ENCODE data around the gene PDZRN4. TPM values are rescaled to one million over a fixed set of nuclear protein-coding genes. Genes with fewer than 3 reads are reported as not detected.
A peak's percentile ranks its signal among the peaks of the same experiment; 100 is the strongest.
"Not testable (repeated sequence)": the region's sequence is repeated elsewhere in the genome, so short reads cannot be mapped to it uniquely, and the experiment has no call there.

The PDZRN4 gene
- total RNA-seq, 2 donors from 2014 or later: 0.52 to 0.99 TPM

DNA sequence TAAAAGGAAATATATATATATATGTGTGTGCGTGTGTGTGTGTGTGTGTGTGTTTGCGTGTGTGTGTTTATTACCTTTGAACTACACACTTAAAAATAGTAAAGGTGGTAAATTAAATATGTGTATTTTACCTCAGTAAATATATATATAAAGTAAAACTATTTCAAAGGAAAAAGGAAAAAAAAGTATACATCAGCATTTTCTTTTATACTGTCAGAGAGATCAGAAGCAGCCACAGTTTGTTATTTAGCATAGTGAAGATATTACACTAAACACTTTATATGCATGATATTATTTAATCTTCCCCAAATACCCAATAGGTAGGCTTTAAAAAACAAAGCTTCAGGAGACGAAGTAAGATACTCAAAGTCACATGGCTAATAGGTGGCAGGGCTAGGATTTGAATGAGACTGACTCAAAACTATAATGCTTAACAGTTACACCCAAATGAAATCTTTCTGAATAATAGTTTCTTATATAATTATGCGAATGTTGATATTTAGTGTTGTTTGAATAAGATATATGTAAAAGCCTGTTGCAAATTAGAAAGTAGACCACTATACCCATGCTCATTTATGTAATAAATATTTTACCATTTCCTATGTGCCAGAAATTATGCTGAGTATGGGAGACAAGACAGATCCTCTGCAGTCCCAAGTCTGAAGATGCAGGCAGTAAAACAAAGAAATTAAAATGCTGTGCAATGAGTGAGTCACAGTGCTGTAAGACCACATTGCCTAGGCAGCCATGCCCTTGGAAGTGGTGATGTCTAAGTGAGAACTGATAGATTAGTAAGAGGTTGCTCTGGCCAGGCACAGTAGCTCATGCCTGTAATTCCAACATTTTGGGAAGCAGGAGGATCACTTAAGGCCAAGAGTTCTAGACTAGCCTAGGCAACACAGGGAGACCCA, 66.1 kb downstream of the PDZRN4 start:
- intact Hi-C loops (cut with DNase I): no loop called here
- no peak for TF ChIP-seq POLR2A (IDR thresholded peaks at IDR 0.05)
- TF ChIP-seq, protein P1, sequence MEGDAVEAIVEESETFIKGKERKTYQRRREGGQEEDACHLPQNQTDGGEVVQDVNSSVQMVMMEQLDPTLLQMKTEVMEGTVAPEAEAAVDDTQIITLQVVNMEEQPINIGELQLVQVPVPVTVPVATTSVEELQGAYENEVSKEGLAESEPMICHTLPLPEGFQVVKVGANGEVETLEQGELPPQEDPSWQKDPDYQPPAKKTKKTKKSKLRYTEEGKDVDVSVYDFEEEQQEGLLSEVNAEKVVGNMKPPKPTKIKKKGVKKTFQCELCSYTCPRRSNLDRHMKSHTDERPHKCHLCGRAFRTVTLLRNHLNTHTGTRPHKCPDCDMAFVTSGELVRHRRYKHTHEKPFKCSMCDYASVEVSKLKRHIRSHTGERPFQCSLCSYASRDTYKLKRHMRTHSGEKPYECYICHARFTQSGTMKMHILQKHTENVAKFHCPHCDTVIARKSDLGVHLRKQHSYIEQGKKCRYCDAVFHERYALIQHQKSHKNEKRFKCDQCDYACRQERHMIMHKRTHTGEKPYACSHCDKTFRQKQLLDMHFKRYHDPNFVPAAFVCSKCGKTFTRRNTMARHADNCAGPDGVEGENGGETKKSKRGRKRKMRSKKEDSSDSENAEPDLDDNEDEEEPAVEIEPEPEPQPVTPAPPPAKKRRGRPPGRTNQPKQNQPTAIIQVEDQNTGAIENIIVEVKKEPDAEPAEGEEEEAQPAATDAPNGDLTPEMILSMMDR (IDR thresholded peaks at IDR 0.05): no peak

DNA sequence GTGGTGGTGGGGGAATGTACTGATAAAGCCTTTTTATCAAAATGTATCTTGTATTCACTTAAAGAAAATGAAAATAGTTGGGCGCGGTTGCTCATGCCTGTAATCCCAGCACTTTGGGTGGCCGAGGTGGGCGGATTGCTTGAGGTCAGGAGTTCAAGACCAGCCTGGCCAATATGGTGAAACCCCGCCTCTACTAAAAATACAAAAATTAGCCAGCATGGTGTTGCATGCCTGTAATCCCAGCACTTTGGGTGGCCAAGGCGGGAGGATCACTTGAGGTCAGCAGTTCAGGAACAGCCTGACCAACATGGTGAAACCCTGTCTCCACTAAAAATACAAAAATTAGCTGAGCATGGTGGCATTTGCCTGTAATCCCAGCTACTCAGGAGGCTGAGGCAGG, 75.1 kb downstream of the PDZRN4 start:
- not testable (repeated sequence) for H3K36me3 ChIP-seq (replicated peaks in 1 of 2; ENCODE audit: insufficient read depth in 1 of 2, low read depth in 2 of 2); H3K27ac ChIP-seq; H3K4me1 ChIP-seq; ATAC-seq; DNase-seq; H3K9me3 ChIP-seq; H3K4me3 ChIP-seq; H3K27me3 ChIP-seq
- 63 to 66% methylated on average over 6 of the region's 6 CpGs for WGBS, 2 donors
- intact Hi-C loops (cut with DNase I): loop anchor here (10.0 kb wide), 1 partner anchor 772 kb away; no protein-coding TSS in a partner anchor

More for the DNA sequence above, 66.1 kb downstream of the PDZRN4 start:
- no peaks in the 10 kb centered on the region for H3K27me3 ChIP-seq
- H3K27ac ChIP-seq: no peak overlapping the region
- no peaks in the 10 kb centered on the region for H3K4me1 ChIP-seq
- no peak for DNase-seq
- H3K9me3 ChIP-seq: no peaks in the 10 kb centered on the region
- WGBS, 2 donors: 55 to 66% methylated on average over 4 of the region's 4 CpGs
- H3K4me3 ChIP-seq: no peak overlapping the region
- ATAC-seq: no peak
- no peaks in the 10 kb centered on the region for H3K36me3 ChIP-seq (replicated peaks in 1 of 2; ENCODE audit: insufficient read depth in 1 of 2, low read depth in 2 of 2)

DNA sequence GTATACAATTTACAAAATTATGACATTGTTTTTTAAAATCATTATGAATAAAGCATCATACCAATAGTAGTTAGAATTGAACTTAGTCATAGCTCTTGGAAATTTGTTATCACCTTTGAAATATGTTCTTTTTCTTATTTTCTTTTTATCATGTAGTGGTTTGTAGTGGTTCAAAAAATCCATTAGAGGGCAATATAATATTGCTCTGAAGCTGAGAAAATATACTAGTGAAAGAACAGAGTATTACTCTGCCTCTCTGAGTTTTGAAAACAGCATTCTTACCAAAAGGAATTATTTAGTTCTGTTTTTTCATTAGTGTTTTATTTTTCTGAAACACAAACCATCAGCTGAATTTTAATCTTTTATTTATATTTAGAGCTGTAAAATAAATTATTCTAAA, 76.2 kb downstream of the PDZRN4 start:
- TF ChIP-seq, protein P1 (IDR thresholded peaks at IDR 0.05): peak in 6 of 7 experiments; percentile 15 to 47 (median 44)
- no peak for TF ChIP-seq POLR2A (IDR thresholded peaks at IDR 0.05)
- no peaks in the 10 kb centered on the region for H3K4me1 ChIP-seq
- no peaks in the 10 kb centered on the region for H3K27me3 ChIP-seq
- no peaks in the 10 kb centered on the region for H3K9me3 ChIP-seq
- H3K4me3 ChIP-seq: no peak overlapping the region
- H3K27ac ChIP-seq: no peak overlapping the region
- ATAC-seq: no peak
- no peaks in the 10 kb centered on the region for H3K36me3 ChIP-seq (replicated peaks in 1 of 2; ENCODE audit: insufficient read depth in 1 of 2, low read depth in 2 of 2)
- intact Hi-C loops (cut with DNase I): loop anchor here (10.0 kb wide), 1 partner anchor 771 kb away; no protein-coding TSS in a partner anchor
- DNase-seq: no peak

DNA sequence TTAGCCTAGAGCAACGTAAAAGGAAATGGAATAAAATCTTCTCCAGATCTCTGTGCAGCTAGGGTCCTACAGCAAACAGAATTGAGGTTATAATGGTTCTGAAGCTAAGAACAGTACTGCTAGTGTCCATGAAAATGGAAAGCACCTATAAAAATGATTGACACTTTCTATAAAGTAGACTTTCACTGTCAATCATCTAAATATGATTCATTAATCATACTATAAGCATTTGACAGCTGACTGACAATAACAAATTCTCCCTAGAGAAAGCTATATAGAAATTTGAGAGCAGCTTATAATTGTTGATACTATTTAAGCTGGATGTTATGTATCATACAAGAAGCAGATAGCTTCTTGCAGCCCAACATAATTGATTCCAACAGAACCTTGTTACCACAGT, 80.9 kb downstream of the PDZRN4 start:
- H3K4me1 ChIP-seq: no peaks in the 10 kb centered on the region
- DNase-seq (no peak), ATAC-seq (no peak)
- no peak overlapping the region for H3K27ac ChIP-seq
- H3K36me3 ChIP-seq (replicated peaks in 1 of 2; ENCODE audit: insufficient read depth in 1 of 2, low read depth in 2 of 2): no peaks in the 10 kb centered on the region
- TF ChIP-seq POLR2A (IDR thresholded peaks at IDR 0.05): no peak
- TF ChIP-seq, protein P1 (IDR thresholded peaks at IDR 0.05): no peak
- WGBS, 2 donors: 69 to 75% methylated on average over 1 of the region's 1 CpG
- intact Hi-C loops (cut with DNase I): loop anchor here (10.0 kb wide), 1 partner anchor 766 kb away; no protein-coding TSS in a partner anchor
- H3K9me3 ChIP-seq: no peaks in the 10 kb centered on the region
- no peaks in the 10 kb centered on the region for H3K27me3 ChIP-seq
- H3K4me3 ChIP-seq: no peak overlapping the region

DNA sequence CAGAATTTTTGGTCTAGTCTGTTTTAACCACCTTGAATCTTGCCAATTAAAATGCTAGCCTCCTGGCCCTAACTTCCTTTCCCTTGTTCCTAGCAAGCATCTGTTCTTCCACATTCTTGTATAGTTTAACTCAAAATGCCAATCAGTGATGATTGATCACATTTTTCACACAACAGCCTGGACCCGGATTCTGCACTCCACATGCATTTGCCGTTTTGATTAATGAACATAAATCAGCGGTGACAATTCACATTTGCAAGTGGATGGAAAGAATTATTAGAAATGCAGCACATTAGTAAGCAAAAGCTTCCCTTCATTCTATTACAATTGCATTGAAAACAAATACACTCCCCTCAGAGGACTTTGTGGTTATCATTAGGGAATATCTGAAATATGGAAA, 83.4 kb downstream of the PDZRN4 start:
- intact Hi-C loops (cut with DNase I): no loop called here
- ATAC-seq: no peak

More for the DNA sequence above, 83.4 kb downstream of the PDZRN4 start:
- Histone ChIP-seq H3K36me3 (replicated peaks in 1 of 2; ENCODE audit: insufficient read depth in 1 of 2, low read depth in 2 of 2) (no peaks in the 10 kb centered on the region), H3K4me3 (no peak overlapping the region), H3K4me1 (no peaks in the 10 kb centered on the region), H3K27ac (no peak overlapping the region), H3K27me3 (no peaks in the 10 kb centered on the region), H3K9me3 (no peaks in the 10 kb centered on the region)
- TF ChIP-seq, protein P1 (IDR thresholded peaks at IDR 0.05): no peak
- no peak for TF ChIP-seq POLR2A (IDR thresholded peaks at IDR 0.05)
- no peak for DNase-seq
- WGBS, 2 donors: 35 to 37% methylated on average over 3 of the region's 3 CpGs
